DND-41 (cell line): ENCODE data around the gene SLC12A8.

Experiments
- ATAC-seq: fragments of 200-7000 bp; cut with Tn5 transposase; 3 replicates; pipeline ENCODE4 v1.9.1; 2021; ENCODE audit warnings: low read depth; ENCODE audit not compliant: insufficient read depth
- DNase-seq: peaks from one replicate; pipeline ENCODE4 v3.0.0-alpha.2; 2020
- H2AFZ ChIP-seq: 2 replicates; pipeline ENCODE4 v1.6.0; 2012; ENCODE audit warnings: low read depth, low read length
- H3K27ac ChIP-seq: 2 replicates; pipeline ENCODE4 v1.5.1; 2012; ENCODE audit warnings: low read length, inconsistent platforms
- H3K27me3 ChIP-seq: fragments of 200-600 bp; sonication (generic); 2 replicates; pipeline ENCODE4 v1.6.0; 2012; ENCODE audit warnings: low read length, mild to moderate bottlenecking, inconsistent platforms; ENCODE audit not compliant: insufficient read depth, poor library complexity
- H3K36me3 ChIP-seq: 2 replicates; pipeline ENCODE4 v1.5.1; 2012; ENCODE audit warnings: low read length, inconsistent platforms; ENCODE audit not compliant: insufficient read depth
- H3K4me1 ChIP-seq: 2 replicates; pipeline ENCODE4 v1.5.1; 2012; ENCODE audit warnings: mild to moderate bottlenecking, low read length; ENCODE audit not compliant: insufficient read depth
- H3K4me2 ChIP-seq: 2 replicates; pipeline ENCODE4 v1.6.0; 2012; ENCODE audit warnings: mild to moderate bottlenecking, moderate library complexity, low read length, inconsistent platforms; ENCODE audit not compliant: insufficient read depth
- H3K4me3 ChIP-seq, 2 experiments: fragments of 200-600 bp in 1 of 2; shearing (Covaris generic) in 1 of 2; 2 replicates each; pipeline ENCODE4 v1.5.1; 2012 to 2016; ENCODE audit warnings: inconsistent platforms in 2 of 2, low read length in 2 of 2, mild to moderate bottlenecking in 2 of 2, low read depth in 1 of 2, moderate library complexity in 1 of 2
- H3K79me2 ChIP-seq: 2 replicates; pipeline ENCODE4 v1.6.0; 2012; ENCODE audit warnings: low read length, inconsistent platforms; ENCODE audit not compliant: insufficient read depth
- H3K9ac ChIP-seq: 2 replicates; pipeline ENCODE4 v1.6.0; 2012; ENCODE audit warnings: low read depth, mild to moderate bottlenecking, inconsistent platforms, low read length, moderate library complexity
- H3K9me3 ChIP-seq: 2 replicates; pipeline ENCODE4 v1.5.1; 2012; ENCODE audit warnings: low read length, moderate library complexity, mild to moderate bottlenecking, inconsistent platforms; ENCODE audit not compliant: insufficient read depth, severe bottlenecking
- H4K20me1 ChIP-seq: 2 replicates; pipeline ENCODE4 v1.6.0; 2012; ENCODE audit warnings: low read length; ENCODE audit not compliant: insufficient read depth
- CTCF ChIP-seq: IDR thresholded peaks from 2 replicates; pipeline ENCODE4 v1.5.1; 2012; ENCODE audit warnings: borderline replicate concordance, low read length, moderate library complexity, mild to moderate bottlenecking; ENCODE audit not compliant: poor library complexity, severe bottlenecking; ENCODE audit errors: extremely low read depth
- EZH2 ChIP-seq: IDR thresholded peaks from 3 replicates; pipeline ENCODE4 v1.6.1; 2012; ENCODE audit warnings: borderline replicate concordance, low read depth, mild to moderate bottlenecking, moderate library complexity, low read length, inconsistent platforms; ENCODE audit not compliant: severe bottlenecking

Gene SLC12A8

GRCh38 chr3:125211523-125212090 is 941 bp downstream of the SLC12A8 start:
- TF ChIP-seq CTCF (no peak), EZH2 (no peak)
- Histone ChIP-seq H3K36me3 (no peaks in the 10 kb centered on the region), H4K20me1 (no peaks in the 10 kb centered on the region), H3K4me3 (no peak overlapping the region), H3K9ac (no peak overlapping the region), H3K4me2 (no peak overlapping the region), H3K4me1 (peaks cover 14% of the 10 kb centered on the region), H3K27me3 (no peaks in the 10 kb centered on the region), H3K27ac (no peak overlapping the region), H3K79me2 (no peaks in the 10 kb centered on the region), H2AFZ (no peak overlapping the region), H3K9me3 (no peaks in the 10 kb centered on the region)
- DNase-seq: no peak
- ATAC-seq: no peak

- no peak for DNase-seq
- TF ChIP-seq CTCF (no peak), EZH2 (no peak)
Measured at GRCh38 chr3:125207949-125208568, 4.5 kb downstream of the SLC12A8 start.

GRCh38 chr3:125207507-125207906 is 5.0 kb downstream of the SLC12A8 start:
- Histone ChIP-seq H3K36me3 (no peaks in the 10 kb centered on the region), H3K79me2 (no peaks in the 10 kb centered on the region), H3K27ac (no peak overlapping the region), H3K27me3 (no peaks in the 10 kb centered on the region), H3K9me3 (no peaks in the 10 kb centered on the region), H2AFZ (no peak overlapping the region), H4K20me1 (no peaks in the 10 kb centered on the region), H3K4me3 (no peak overlapping the region), H3K4me2 (no peak overlapping the region), H3K4me1 (no peaks in the 10 kb centered on the region), H3K9ac (no peak overlapping the region)
- ATAC-seq (no peak), DNase-seq (no peak)
- TF ChIP-seq CTCF: no peak
- no peak for TF ChIP-seq EZH2

More at GRCh38 chr3:125207949-125208568, 4.5 kb downstream of the SLC12A8 start:
- Histone ChIP-seq H3K4me3 (no peak overlapping the region), H3K79me2 (no peaks in the 10 kb centered on the region), H3K9ac (no peak overlapping the region), H3K36me3 (no peaks in the 10 kb centered on the region), H3K9me3 (no peaks in the 10 kb centered on the region), H2AFZ (no peak overlapping the region), H3K4me1 (no peaks in the 10 kb centered on the region), H3K4me2 (no peak overlapping the region), H4K20me1 (no peaks in the 10 kb centered on the region), H3K27me3 (no peaks in the 10 kb centered on the region), H3K27ac (no peak overlapping the region)
- no peak for ATAC-seq

- Histone ChIP-seq H3K27me3 (no peaks in the 10 kb centered on the region), H3K9me3 (no peaks in the 10 kb centered on the region), H3K4me1 (no peaks in the 10 kb centered on the region), H3K9ac (no peak overlapping the region), H3K4me2 (no peak overlapping the region), H3K4me3 (no peak overlapping the region), H3K79me2 (no peaks in the 10 kb centered on the region), H2AFZ (no peak overlapping the region), H3K36me3 (no peaks in the 10 kb centered on the region), H4K20me1 (no peaks in the 10 kb centered on the region), H3K27ac (no peak overlapping the region)
- ATAC-seq: no peak
- TF ChIP-seq EZH2 (no peak), CTCF (no peak)
- DNase-seq: no peak
Measured at GRCh38 chr3:125206934-125207333, 5.6 kb downstream of the SLC12A8 start.
